ENCODE measurements around the gene KCNMA1. TPM values are rescaled to one million over a fixed set of nuclear protein-coding genes. Genes with fewer than 3 reads are reported as not detected.

Gene KCNMA1
- polyA plus RNA-seq, 1 of the 3 experiments (the other 2 are of a cell fraction): 107 TPM

DNA sequence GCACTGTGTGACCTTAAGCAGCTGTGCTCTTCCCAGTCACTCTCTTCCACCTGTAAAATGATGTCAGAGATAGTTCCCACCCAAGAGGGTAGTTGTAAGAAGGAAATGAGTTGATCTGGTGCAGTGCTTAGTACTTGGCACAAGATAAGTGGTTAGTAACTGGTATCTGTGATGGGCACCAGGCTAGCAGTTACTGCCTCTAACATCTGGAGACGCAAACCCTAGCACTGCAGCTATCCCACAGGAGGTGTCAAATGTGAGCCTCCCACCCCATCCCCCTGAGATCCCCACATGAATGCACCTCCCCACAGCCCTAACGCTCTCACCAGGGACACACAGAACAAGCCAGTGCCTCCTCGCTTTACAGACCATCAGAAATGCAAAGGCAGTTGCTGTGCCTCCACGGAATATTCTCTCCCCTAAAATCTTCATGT is 72.0 kb downstream of the KCNMA1 start:
- H3K4me1 ChIP-seq (ENCODE audit: control insufficient read depth in 1 of 2, insufficient read depth in 2 of 2, low read depth in 1 of 2, low read length in 1 of 2): peaks cover 8 to 9% of the 10 kb centered on the region in 2 experiments; a peak in 1 of 4 replicates
- H3K27ac ChIP-seq (ENCODE audit: low read depth in 2 of 2, low read length in 1 of 2): peak overlapping the region in 1 of 2 experiments; percentile 57; a peak in 2 of 4 replicates
- peaks cover 0 to 3% of the 10 kb centered on the region in 2 experiments for H3K36me3 ChIP-seq (replicated peaks in 1 of 2; ENCODE audit: control insufficient read depth in 1 of 2, insufficient read depth in 2 of 2, low read length in 1 of 2)
- no peaks in the 10 kb centered on the region for H4K20me1 ChIP-seq (ENCODE audit: insufficient read depth)
- H3K27me3 ChIP-seq (ENCODE audit: insufficient read depth): no peaks in the 10 kb centered on the region
- CTCF ChIA-PET: interaction anchor here (0.8 kb wide), 1 partner anchor 391 kb away, joined by 3 read pairs; no protein-coding TSS in a partner anchor
- POLR2A ChIA-PET: no interaction called here
- no peaks in the 10 kb centered on the region for H3F3A ChIP-seq (replicated peaks; ENCODE audit: insufficient read depth)
- peak overlapping the region; percentile 54 for H3K4me2 ChIP-seq
- TF ChIP-seq GABPA (IDR thresholded peaks at IDR 0.05; ENCODE audit: low read depth): no peak
- no peak for TF ChIP-seq RFX5 (IDR thresholded peaks at IDR 0.05; ENCODE audit: low read length)
- no peak for TF ChIP-seq NRF1 (IDR thresholded peaks at IDR 0.05; ENCODE audit: low read depth, low read length)
- no peak for TF ChIP-seq NFIC (IDR thresholded peaks at IDR 0.05; ENCODE audit: borderline replicate concordance)
- TF ChIP-seq FOSL2 (IDR thresholded peaks at IDR 0.05; ENCODE audit: borderline replicate concordance, low read depth): no peak
- TF ChIP-seq MEF2A (IDR thresholded peaks at IDR 0.05; ENCODE audit: borderline replicate concordance, low read depth): no peak
- TF ChIP-seq TEAD4 (IDR thresholded peaks at IDR 0.05; ENCODE audit: borderline replicate concordance, insufficient read depth): no peak
- no peak for TF ChIP-seq MAX (IDR thresholded peaks at IDR 0.05; ENCODE audit: low read depth)
- no peak for TF ChIP-seq TAF1 (IDR thresholded peaks at IDR 0.05; ENCODE audit: borderline replicate concordance, low read depth, low read length)
- H3K79me2 ChIP-seq (ENCODE audit: insufficient read depth): no peaks in the 10 kb centered on the region
- H3K4me3 ChIP-seq (ENCODE audit: low read depth in 2 of 2, low read length in 1 of 2): no peak overlapping the region
- no peaks in the 10 kb centered on the region for H3K9me3 ChIP-seq
- H3K9me2 ChIP-seq: no peaks in the 10 kb centered on the region
- no peak overlapping the region for H2AFZ ChIP-seq (ENCODE audit: low read depth)
- H3K9ac ChIP-seq: no peak overlapping the region; the same call in 1 of the 2 replicates
- no peak for DNase-seq
- 71% methylated on average over 4 of the region's 4 CpGs for WGBS (ENCODE audit: low lambda C conversion rate)

DNA sequence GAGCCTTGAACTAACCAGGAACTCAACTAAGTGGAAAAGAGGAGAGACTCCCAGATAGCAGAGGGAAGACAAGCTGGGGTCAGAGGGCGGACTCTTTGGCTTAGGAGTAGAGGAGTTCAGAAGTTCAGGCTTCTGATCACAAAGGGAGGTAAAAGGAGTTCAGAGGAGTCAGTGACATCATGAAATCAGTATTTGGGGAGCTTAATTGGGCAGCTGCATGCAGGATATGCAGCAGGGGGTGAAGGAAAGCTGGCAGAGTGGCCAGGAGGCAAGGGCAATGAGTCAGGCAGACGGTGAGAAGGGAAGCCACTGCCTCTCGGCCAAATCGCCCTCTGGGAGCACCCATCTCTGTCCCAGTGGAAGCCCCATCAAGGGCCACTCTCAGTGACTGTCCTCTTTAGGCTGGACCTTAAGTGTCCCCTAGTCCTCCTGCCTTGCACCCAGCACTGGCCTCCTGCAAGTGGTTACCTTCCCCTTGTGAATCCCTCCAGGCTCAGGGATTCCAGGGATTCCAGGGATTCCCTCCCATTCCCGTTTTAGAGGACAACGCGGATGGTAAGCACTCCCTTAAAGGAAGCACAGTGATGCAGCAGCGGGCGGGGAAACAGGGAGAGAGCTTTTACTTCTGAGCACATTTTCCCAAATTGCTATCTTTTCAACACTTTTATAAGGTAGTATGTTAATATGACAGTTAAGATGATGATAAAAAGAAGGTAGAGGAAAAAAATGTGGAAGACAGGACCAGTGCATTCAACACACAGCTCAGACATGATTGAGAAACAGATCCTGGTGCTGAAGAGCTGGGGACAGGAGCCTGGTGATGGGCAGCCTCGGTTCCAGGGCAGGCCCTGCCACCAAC is 72.6 kb downstream of the KCNMA1 start:
- Histone ChIP-seq H3K9me2 (no peaks in the 10 kb centered on the region), H3K79me2 (ENCODE audit: insufficient read depth) (no peaks in the 10 kb centered on the region), H3K4me2 (peak overlapping the region; percentile 54), H3K36me3 (replicated peaks in 1 of 2; ENCODE audit: control insufficient read depth in 1 of 2, insufficient read depth in 2 of 2, low read length in 1 of 2) (peaks cover 0 to 3% of the 10 kb centered on the region in 2 experiments), H3F3A (replicated peaks; ENCODE audit: insufficient read depth) (no peaks in the 10 kb centered on the region), H3K4me1 (ENCODE audit: control insufficient read depth in 1 of 2, insufficient read depth in 2 of 2, low read depth in 1 of 2, low read length in 1 of 2) (peaks cover 8 to 9% of the 10 kb centered on the region in 2 experiments; a peak in 1 of 4 replicates), H3K27ac (ENCODE audit: low read depth in 2 of 2, low read length in 1 of 2) (peak overlapping the region; percentile 22 to 57; a peak in 3 of 4 replicates), H3K27me3 (ENCODE audit: insufficient read depth) (no peaks in the 10 kb centered on the region), H3K4me3 (ENCODE audit: low read depth in 2 of 2, low read length in 1 of 2) (no peak overlapping the region), H3K9me3 (no peaks in the 10 kb centered on the region), H4K20me1 (ENCODE audit: insufficient read depth) (no peaks in the 10 kb centered on the region), H3K9ac (no peak overlapping the region; the same call in 1 of the 2 replicates), H2AFZ (ENCODE audit: low read depth) (no peak overlapping the region)
- no peak for DNase-seq
- POLR2A ChIA-PET: no interaction called here
- WGBS (ENCODE audit: low lambda C conversion rate): 32% methylated on average over 8 of the region's 10 CpGs
- CTCF ChIA-PET: no interaction called here
- TF ChIP-seq, protein P1, sequence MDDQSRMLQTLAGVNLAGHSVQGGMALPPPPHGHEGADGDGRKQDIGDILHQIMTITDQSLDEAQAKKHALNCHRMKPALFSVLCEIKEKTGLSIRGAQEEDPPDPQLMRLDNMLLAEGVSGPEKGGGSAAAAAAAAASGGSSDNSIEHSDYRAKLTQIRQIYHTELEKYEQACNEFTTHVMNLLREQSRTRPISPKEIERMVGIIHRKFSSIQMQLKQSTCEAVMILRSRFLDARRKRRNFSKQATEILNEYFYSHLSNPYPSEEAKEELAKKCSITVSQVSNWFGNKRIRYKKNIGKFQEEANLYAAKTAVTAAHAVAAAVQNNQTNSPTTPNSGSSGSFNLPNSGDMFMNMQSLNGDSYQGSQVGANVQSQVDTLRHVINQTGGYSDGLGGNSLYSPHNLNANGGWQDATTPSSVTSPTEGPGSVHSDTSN (IDR thresholded peaks at IDR 0.05): peak; percentile 42; the same call in 1 of the 2 replicates
- no peak for TF ChIP-seq YY1 (IDR thresholded peaks at IDR 0.05; ENCODE audit: low read depth)
- peak in 1 of 2 experiments; percentile 48; a peak in 1 of 4 replicates for TF ChIP-seq EP300 (IDR thresholded peaks at IDR 0.05; ENCODE audit: borderline replicate concordance in 1 of 2, low read depth in 1 of 2, low read length in 1 of 2)
- TF ChIP-seq CHD2 (IDR thresholded peaks at IDR 0.05; ENCODE audit: low read length, partially characterized antibody): no peak
- peak; percentile 17; the same call in 1 of the 2 replicates for TF ChIP-seq FOSL2 (IDR thresholded peaks at IDR 0.05; ENCODE audit: borderline replicate concordance, low read depth)
- no peak for TF ChIP-seq TEAD4 (IDR thresholded peaks at IDR 0.05; ENCODE audit: borderline replicate concordance, insufficient read depth)
- TF ChIP-seq TAF1 (IDR thresholded peaks at IDR 0.05; ENCODE audit: borderline replicate concordance, low read depth, low read length): no peak
- TF ChIP-seq SMC3 (IDR thresholded peaks at IDR 0.05; ENCODE audit: low read depth, low read length): no peak
- no peak for TF ChIP-seq RAD21 (IDR thresholded peaks at IDR 0.05; ENCODE audit: low read length)
- TF ChIP-seq USF1 (IDR thresholded peaks at IDR 0.05; ENCODE audit: borderline replicate concordance, low read depth): no peak
- TF ChIP-seq POLR2AphosphoS5 (IDR thresholded peaks at IDR 0.05; ENCODE audit: low read depth, low read length): peak; percentile 26; the same call in 1 of the 2 replicates
- peak; percentile 73 for TF ChIP-seq TCF12 (IDR thresholded peaks at IDR 0.05)
- no peak for TF ChIP-seq EZH2phosphoT487 (IDR thresholded peaks at IDR 0.05; ENCODE audit: borderline replicate concordance, low read depth)
- no peak for TF ChIP-seq NRF1 (IDR thresholded peaks at IDR 0.05; ENCODE audit: low read depth, low read length)
- no peak for TF ChIP-seq GABPA (IDR thresholded peaks at IDR 0.05; ENCODE audit: low read depth)
- no peak for TF ChIP-seq ZBTB33 (IDR thresholded peaks at IDR 0.05; ENCODE audit: borderline replicate concordance, low read depth)

All from SK-N-SH (cell line).